HG02759 (cell line): ENCODE results near the gene NUMBL.
"Not testable (repeated sequence)": the region's sequence is repeated elsewhere in the genome, so short reads cannot be mapped to it uniquely, and the experiment has no call there.

Source experiments
- ATAC-seq: cut with Tn5 transposase; IDR thresholded peaks from one replicate; pipeline ENCODE4 v1.9.1; 2021; ENCODE audit warnings: mild to moderate bottlenecking, moderate library complexity; ENCODE audit not compliant: unreplicated experiment

NUMBL gene

GRCh38 chr19:40633207-40633606 is 57.2 kb downstream of the NUMBL start:
- ATAC-seq, result no peak

GRCh38 chr19:40632311-40633036 is 58.0 kb downstream of the NUMBL start:
- no peak for ATAC-seq

- no peak for ATAC-seq
These were observed 59.8 kb downstream of the NUMBL start for GRCh38 chr19:40630571-40631160.

DNA sequence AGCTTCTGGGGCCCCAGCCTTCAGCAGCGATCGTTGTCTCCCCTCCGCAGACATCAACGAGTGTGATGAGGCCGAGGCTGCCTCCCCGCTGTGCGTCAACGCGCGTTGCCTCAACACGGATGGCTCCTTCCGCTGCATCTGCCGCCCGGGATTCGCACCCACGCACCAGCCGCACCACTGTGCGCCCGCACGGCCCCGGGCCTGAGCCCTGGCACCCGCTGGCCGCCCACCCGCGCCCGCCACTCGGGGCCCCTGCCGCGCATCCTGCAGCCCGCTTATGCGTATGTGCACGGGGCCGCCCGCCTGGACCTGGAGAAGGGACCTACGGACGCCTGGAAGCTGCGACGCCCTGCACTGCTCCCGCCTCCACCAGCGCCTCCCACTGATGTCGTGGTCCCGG is 61.1 kb downstream of the NUMBL start:
- no peak for ATAC-seq

DNA sequence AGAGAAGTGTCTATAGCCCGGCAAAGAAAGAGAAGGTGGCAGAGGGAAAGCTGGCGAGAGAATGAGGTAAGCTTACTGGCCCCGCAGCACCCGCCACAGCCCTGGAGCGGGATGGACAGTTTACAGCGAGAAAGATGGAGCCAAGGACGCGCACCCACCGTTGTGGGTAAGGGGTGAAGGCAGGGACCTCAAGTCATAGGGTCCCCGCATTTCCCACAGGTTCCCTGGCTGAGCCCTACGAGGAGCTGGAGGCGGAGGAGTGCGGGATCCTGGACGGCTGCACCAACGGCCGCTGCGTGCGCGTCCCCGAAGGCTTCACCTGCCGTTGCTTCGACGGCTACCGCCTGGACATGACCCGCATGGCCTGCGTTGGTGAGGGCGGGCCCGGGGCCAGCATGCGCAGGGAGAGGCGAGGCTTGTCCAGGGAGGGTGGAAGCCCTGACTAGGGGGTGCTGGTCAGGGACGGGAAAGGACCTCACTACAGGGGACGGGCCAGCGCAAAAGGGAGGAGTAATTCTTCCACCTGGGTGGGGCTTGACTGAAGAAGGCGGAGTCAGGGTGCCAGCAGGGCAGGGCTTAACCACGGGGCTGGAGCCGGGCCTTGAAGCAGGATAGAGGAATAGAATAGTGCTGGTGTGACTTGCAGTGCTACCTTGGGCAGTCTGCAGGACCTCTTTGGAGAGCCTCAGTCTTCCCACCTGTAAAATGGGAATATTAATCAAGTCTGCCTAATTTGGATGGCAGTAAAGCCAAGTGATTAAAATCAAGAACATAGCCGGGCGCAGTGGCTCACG is 62.8 kb downstream of the NUMBL start:
- no peak for ATAC-seq

DNA sequence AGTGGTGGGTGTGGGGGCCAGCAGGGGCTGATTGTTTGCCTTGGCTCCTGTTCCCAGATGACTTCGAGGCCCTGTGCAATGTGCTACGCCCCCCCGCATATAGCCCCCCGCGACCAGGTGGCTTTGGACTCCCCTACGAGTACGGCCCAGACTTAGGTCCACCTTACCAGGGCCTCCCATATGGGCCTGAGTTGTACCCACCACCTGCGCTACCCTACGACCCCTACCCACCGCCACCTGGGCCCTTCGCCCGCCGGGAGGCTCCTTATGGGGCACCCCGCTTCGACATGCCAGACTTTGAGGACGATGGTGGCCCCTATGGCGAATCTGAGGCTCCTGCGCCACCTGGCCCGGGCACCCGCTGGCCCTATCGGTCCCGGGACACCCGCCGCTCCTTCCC is 63.5 kb downstream of the NUMBL start:
- ATAC-seq, result no peak

DNA sequence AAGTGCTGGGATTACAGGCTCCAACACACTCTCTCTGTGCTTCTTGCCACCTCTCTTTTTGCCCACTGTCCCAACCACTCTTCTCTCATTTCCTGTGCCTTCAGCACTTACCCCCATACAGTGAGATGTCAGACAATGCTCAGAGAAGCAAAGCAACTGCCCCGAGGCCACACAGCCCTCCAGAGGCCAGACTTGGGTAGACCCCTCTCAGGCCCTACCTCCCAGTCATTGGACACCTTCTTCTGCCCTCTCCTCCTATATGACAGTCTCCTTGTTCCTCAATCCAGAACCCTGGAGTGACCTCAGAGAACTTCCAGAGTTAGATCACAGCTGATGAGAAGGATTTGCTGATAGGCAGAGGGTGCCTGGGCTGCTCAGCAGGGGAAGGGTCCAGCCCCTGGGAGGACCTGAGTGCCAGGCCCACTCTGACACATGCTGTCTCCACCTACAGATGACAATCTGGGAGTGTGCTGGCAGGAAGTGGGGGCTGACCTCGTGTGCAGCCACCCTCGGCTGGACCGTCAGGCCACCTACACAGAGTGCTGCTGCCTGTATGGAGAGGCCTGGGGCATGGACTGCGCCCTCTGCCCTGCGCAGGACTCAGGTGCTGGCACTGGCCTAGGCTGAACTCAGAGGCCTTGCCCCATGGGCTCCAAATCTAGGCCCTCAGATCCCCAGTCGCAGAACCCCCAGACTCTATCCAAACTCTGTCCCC is 64.9 kb downstream of the NUMBL start:
- no peak for ATAC-seq

DNA sequence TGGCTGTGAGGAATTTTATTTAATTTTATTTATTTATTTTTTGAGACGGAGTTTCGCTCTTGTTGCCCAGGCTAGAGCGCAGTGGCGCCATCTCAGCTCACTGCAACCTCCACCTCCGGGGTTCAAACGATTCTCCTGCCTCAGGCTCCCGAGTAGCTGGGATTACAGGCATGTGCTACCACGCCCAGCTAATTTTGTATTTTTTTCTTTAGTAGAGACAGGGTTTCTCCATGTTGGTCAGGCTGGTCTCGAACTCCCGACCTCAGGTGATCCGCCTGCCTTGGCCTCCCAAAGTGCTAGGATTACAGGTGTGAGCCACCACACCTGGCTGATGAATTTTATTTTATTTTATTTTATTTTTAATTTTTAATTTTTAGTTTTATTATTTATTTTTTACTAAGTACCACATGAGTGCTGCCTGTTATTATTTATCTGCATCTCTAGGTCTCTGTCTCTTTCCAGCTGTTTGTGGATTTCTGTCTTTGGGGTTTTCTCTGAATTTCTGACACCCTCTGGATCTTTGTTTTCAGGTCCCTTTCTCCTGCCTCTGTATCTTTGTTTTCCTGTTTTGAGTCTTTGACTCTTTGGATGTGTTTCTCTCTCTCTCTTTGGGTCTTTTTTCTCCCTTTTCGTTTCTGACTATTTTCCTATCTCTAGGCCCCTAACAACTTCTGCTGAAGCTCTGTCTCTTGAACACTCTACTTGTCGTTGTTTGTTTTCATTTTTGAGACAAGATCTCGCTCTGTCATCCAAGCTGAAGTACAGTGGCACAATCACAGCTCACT is 65.9 kb downstream of the NUMBL start:
- not testable (repeated sequence) for ATAC-seq

GRCh38 chr19:40623403-40624251 is 66.8 kb downstream of the NUMBL start:
- no peak for ATAC-seq

- ATAC-seq, result no peak
These were observed 67.7 kb downstream of the NUMBL start for GRCh38 chr19:40622773-40623075.

GRCh38 chr19:40621966-40622772 is 68.3 kb downstream of the NUMBL start:
- ATAC-seq, result no peak

DNA sequence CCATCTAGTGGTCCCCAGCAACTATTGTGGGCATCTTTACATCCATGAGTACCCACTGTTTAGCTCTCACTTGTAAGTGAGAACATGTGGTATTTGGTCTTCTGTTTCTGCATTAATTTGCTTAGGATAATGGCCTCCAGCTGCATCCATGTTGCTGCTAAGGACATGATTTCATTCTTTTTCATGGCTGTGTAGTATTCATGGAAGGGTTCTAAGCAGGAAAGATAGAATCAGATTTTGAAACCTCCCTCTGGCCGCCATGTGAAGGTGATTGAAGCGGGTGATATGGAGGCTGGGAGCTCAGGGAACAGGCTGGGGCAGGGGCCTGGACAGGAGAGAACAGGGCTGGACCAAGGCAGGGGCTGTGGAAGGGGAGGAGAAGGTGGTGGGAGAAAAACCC is 69.2 kb downstream of the NUMBL start:
- ATAC-seq, result no peak

- no peak for ATAC-seq
These were observed 70.3 kb downstream of the NUMBL start for GRCh38 chr19:40620161-40620485.

GRCh38 chr19:40619333-40620160 is 70.9 kb downstream of the NUMBL start:
- no peak for ATAC-seq

GRCh38 chr19:40617961-40618360 is 72.5 kb downstream of the NUMBL start:
- no peak for ATAC-seq

- ATAC-seq, result no peak
These were observed 73.5 kb downstream of the NUMBL start for GRCh38 chr19:40616941-40617340.

DNA sequence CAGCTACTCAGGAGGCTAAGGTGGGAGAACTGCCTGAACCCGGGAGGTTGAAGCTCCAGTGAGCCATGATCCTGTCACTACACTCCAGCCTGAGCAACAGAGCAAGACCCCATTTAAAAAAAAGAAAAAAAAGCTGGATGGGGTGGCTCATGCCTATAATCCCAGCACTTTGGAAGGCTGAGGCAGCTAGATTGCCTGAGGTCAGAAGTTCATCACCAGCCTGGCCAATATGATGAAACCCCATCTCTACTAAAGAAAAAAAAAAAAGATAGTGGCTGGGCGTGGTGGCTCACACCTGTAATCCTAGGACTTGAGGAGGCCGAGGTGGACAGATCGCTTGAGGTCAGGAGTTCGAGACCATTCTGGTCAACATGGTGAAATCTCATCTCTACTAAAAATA is 74.3 kb downstream of the NUMBL start:
- ATAC-seq, result no peak
